MCF 10A (cell line): Measurements from ENCODE around the gene RNF144B. TPM values are rescaled to one million over a fixed set of nuclear protein-coding genes. Genes with fewer than 3 reads are reported as not detected.

ENCODE experiments used
- BruUV-seq: library from RNA; stranded (reverse); fragments of 400-500 nt; replicated peaks from 2 replicates; lab custom pipeline; 2021; lab: Mats Ljungman, UMichigan
- CTCF ChIA-PET: fragments of 300-600 bp; sonication (Branson Sonifier 250); formaldehyde crosslinking; extraction: SDS; loops from one replicate; lab custom pipeline; 2021; ENCODE audit warnings: antibody characterized with exemption, inconsistent platforms; lab: Yijun Ruan, JAX
- POLR2A ChIA-PET: fragments of 300-600, 350-650 bp; sonication (Branson Sonifier 250); formaldehyde crosslinking; extraction: SDS; loops from one replicate; lab custom pipeline; 2020; ENCODE audit warnings: antibody characterized with exemption, inconsistent platforms; lab: Yijun Ruan, JAX
- DNase-seq: peaks from one replicate; pipeline ENCODE4 v3.0.0-alpha.2; 2018; ENCODE audit not compliant: unreplicated experiment
- H3K27ac Mint-ChIP-seq: one replicate; pipeline ENCODE4 v1.8.0; 2022; ENCODE audit warnings: mild to moderate bottlenecking, low read depth, mixed read lengths; ENCODE audit not compliant: unreplicated experiment
- H3K27me3 Mint-ChIP-seq: one replicate; pipeline ENCODE4 v1.8.0; 2022; ENCODE audit warnings: mixed read lengths; ENCODE audit not compliant: insufficient read depth, unreplicated experiment
- H3K36me3 Mint-ChIP-seq: one replicate; pipeline ENCODE4 v1.8.0; 2022; ENCODE audit warnings: mild to moderate bottlenecking, moderate library complexity, mixed read lengths; ENCODE audit not compliant: insufficient read depth, unreplicated experiment
- H3K4me1 Mint-ChIP-seq: one replicate; pipeline ENCODE4 v1.8.0; 2022; ENCODE audit warnings: mixed read lengths; ENCODE audit not compliant: insufficient read depth, unreplicated experiment
- H3K4me3 Mint-ChIP-seq: one replicate; pipeline ENCODE4 v1.8.0; 2022; ENCODE audit warnings: mild to moderate bottlenecking, moderate library complexity, mixed read lengths; ENCODE audit not compliant: unreplicated experiment
- H3K9me3 Mint-ChIP-seq: one replicate; pipeline ENCODE4 v1.8.0; 2022; ENCODE audit warnings: mixed read lengths; ENCODE audit not compliant: unreplicated experiment
- intact Hi-C: fragments of 100-400 bp; cut with micrococcal nuclease; formaldehyde crosslinking; loops from 2 replicates; pipeline ENCODE4 v1.14.1; 2022
- total RNA-seq: library from RNA; stranded (reverse); gene quantifications from 2 replicates; pipeline ENCODE4 v1.2.3, GENCODE V29; 2022
- TF ChIP-seq, protein P1 (sequence below): fragments of 200-600 bp; IDR thresholded peaks from one replicate; pipeline ENCODE4 v1.8.0; 2022; ENCODE audit warnings: antibody characterized with exemption, mild to moderate bottlenecking; ENCODE audit not compliant: unreplicated experiment

The RNF144B gene
- total RNA-seq, 1 experiment from 2014 or later = 57.9 TPM

GRCh38 chr6:18439581-18439980, 52.4 kb downstream of the RNF144B start:
- TF ChIP-seq, protein P1, sequence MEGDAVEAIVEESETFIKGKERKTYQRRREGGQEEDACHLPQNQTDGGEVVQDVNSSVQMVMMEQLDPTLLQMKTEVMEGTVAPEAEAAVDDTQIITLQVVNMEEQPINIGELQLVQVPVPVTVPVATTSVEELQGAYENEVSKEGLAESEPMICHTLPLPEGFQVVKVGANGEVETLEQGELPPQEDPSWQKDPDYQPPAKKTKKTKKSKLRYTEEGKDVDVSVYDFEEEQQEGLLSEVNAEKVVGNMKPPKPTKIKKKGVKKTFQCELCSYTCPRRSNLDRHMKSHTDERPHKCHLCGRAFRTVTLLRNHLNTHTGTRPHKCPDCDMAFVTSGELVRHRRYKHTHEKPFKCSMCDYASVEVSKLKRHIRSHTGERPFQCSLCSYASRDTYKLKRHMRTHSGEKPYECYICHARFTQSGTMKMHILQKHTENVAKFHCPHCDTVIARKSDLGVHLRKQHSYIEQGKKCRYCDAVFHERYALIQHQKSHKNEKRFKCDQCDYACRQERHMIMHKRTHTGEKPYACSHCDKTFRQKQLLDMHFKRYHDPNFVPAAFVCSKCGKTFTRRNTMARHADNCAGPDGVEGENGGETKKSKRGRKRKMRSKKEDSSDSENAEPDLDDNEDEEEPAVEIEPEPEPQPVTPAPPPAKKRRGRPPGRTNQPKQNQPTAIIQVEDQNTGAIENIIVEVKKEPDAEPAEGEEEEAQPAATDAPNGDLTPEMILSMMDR = no peak
- CTCF ChIA-PET = interaction anchor here (0.9 kb wide), 2 partner anchors 25 to 63 kb away, joined by 3 to 4 read pairs; no protein-coding TSS in a partner anchor
- no peak overlapping the region for H3K4me3 Mint-ChIP-seq
- H3K4me1 Mint-ChIP-seq = peaks cover 12% of the 10 kb centered on the region
- POLR2A ChIA-PET = interaction anchor here (2.0 kb wide), 1 partner anchor 50 kb away, joined by 6 read pairs; no protein-coding TSS in a partner anchor
- no peaks in the 10 kb centered on the region for H3K27me3 Mint-ChIP-seq
- no peak overlapping the region for H3K27ac Mint-ChIP-seq
- no peaks in the 10 kb centered on the region for H3K9me3 Mint-ChIP-seq
- no peak for DNase-seq
- BruUV-seq = no TSS peak
- intact Hi-C loops = no loop called here
- peaks cover 52% of the 10 kb centered on the region for H3K36me3 Mint-ChIP-seq

DNA sequence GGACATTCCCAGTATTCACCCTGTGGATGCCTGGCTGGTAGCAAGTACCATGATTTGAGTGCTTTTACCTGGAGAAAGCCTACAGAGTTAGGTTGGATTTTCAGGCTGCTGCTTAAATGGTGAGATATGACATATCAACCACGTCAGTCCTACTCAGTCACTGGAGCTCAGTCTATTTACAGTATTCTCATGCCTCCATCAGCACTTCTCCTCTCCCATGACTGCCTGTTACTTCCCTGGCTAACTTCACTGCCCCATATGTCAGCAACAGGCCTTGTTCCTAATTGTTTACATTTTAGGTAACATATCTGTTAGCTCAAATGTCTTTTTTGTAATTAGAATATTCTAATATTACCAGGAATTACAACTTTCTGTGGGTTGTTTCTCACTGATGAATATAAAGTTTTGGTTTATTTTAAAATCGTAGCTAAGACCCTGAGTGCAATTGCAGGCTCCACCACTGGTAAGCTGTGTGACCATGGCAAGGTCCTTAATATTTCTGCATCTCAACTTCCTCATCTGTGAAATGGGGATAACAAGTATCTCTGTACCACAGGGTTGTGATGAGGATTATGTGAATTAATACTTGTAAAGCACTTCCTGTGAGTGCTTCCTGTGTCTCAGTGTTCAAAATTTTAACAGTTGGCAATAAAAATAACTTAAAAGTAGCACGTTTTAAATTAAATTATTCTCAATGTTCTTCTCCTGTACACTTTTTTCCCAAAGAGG, 54.3 kb downstream of the RNF144B start:
- no peak overlapping the region for H3K4me3 Mint-ChIP-seq
- H3K36me3 Mint-ChIP-seq = peaks cover 39% of the 10 kb centered on the region
- intact Hi-C loops = no loop called here
- ChIA-PET CTCF (interaction anchor here (0.6 to 0.8 kb wide), 3 partner anchors 16 to 774 kb away, joined by 3 read pairs; no protein-coding TSS in a partner anchor), POLR2A (interaction anchor here (1.1 kb wide), 1 partner anchor 99 kb away, joined by 5 read pairs; no protein-coding TSS in a partner anchor)
- no peaks in the 10 kb centered on the region for H3K27me3 Mint-ChIP-seq
- no peaks in the 10 kb centered on the region for H3K9me3 Mint-ChIP-seq
- BruUV-seq = no TSS peak
- no peak overlapping the region for H3K27ac Mint-ChIP-seq
- peaks cover 15% of the 10 kb centered on the region for H3K4me1 Mint-ChIP-seq
- TF ChIP-seq, protein P1 = no peak
- DNase-seq = no peak

GRCh38 chr6:18444111-18444510, 57.0 kb downstream of the RNF144B start:
- Mint-ChIP-seq H3K27ac (no peak overlapping the region), H3K36me3 (peaks cover 39% of the 10 kb centered on the region), H3K4me1 (peaks cover 11% of the 10 kb centered on the region), H3K27me3 (no peaks in the 10 kb centered on the region), H3K9me3 (no peaks in the 10 kb centered on the region), H3K4me3 (no peak overlapping the region)
- CTCF ChIA-PET = interaction anchor here (1.3 kb wide), 1 partner anchor 59 kb away, joined by 3 read pairs; no protein-coding TSS in a partner anchor
- no peak for DNase-seq
- no TSS peak for BruUV-seq
- POLR2A ChIA-PET = interaction anchor here (0.8 to 1.1 kb wide), 2 partner anchors 9 to 10 kb away, joined by 4 to 5 read pairs; no protein-coding TSS in a partner anchor
- TF ChIP-seq, protein P1 = no peak
- intact Hi-C loops = no loop called here

DNA sequence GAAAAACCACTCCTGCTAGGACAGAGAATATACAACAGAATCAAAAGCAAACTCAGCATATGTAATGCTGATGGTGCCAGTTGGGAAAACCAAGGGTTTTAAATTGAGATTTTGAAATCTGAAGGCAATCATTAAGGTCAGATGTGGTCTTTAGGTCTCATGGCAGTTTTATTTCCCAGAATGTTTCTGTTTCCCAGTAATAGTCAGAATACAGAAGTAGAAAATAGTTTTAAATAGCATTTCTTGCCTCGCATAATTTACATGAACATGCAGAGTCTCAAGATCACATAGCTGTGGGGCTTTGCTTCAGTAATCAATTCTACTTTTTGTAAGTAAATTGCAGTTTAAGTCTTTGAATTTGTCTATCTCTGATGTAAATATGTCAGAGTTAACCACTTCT, 58.1 kb downstream of the RNF144B start:
- Mint-ChIP-seq H3K27me3 (no peaks in the 10 kb centered on the region), H3K9me3 (no peaks in the 10 kb centered on the region), H3K27ac (no peak overlapping the region), H3K4me3 (no peak overlapping the region), H3K36me3 (peaks cover 34% of the 10 kb centered on the region), H3K4me1 (peaks cover 11% of the 10 kb centered on the region)
- intact Hi-C loops = loop anchor here (5.0 kb wide), 1 partner anchor 58 kb away; the partner anchor contains the start of gene RNF144B
- ChIA-PET CTCF (interaction anchor here (1.2 kb wide), 1 partner anchor 121 kb away, joined by 3 read pairs; no protein-coding TSS in a partner anchor), POLR2A (interaction anchor here (0.6 to 1.1 kb wide), 5 partner anchors 9 to 93 kb away, joined by 3 to 5 read pairs (median 4); no protein-coding TSS in a partner anchor)
- no peak for DNase-seq
- TF ChIP-seq, protein P1 = no peak
- BruUV-seq = no TSS peak
